GM19351 (cell line): ENCODE data around the gene ANKS3.

Source experiments
- ATAC-seq: cut with Tn5 transposase; IDR thresholded peaks from one replicate; pipeline ENCODE4 v1.9.1; 2021; ENCODE audit warnings: mild to moderate bottlenecking, moderate library complexity; ENCODE audit not compliant: unreplicated experiment

Gene ANKS3

DNA sequence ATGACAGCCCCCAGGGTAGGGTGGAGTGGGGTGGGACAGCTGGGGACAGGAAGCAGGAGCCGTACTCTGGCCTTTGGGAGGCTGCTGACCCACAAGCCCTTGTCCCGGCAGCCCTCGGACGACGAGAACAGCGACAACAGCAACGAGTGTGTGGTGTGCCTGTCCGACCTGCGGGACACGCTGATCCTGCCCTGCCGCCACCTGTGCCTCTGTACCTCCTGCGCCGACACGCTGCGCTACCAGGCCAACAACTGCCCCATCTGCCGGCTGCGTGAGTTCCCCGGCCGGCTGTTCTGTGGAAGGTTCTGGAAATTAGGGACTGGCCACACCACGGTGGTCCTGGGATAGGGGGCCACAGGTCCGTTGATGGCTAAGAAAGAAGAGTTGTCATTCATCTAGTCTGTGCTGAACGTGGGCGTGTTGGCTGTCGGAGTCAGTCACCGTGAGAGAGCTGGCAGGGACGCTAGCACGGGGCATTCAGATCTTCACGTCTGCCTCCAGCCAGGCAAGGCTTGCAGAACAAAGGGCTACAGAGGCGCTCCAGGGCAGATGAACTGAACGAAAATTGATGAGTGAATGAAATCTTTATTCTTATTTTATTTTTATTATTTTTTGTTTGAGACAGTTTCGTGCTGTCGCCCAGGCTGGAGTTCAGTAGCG is 60.6 kb downstream of the ANKS3 start:
- no peak for ATAC-seq

DNA sequence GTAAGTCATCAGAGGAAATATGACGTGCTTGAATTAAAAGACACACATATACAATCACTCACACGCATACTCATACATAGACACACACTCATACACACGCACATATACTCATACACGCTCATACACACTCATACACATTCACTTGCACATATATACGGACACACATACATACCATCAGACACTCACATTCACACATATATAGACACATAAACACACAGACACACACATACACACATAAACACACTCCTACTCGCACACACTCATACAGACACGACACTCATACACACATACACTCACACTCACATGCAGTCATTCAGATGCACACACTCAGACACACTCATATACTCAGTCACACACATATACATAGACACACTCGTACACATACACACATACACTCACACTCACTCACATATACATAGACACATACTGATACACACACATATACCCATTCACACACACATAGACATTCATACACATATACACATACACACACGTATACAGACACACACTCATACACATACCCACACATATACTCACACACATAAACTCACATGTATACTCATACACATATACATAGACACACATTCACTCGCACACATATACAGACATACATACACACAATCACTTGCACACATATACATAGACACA is 65.6 kb downstream of the ANKS3 start:
- ATAC-seq, result no peak

DNA sequence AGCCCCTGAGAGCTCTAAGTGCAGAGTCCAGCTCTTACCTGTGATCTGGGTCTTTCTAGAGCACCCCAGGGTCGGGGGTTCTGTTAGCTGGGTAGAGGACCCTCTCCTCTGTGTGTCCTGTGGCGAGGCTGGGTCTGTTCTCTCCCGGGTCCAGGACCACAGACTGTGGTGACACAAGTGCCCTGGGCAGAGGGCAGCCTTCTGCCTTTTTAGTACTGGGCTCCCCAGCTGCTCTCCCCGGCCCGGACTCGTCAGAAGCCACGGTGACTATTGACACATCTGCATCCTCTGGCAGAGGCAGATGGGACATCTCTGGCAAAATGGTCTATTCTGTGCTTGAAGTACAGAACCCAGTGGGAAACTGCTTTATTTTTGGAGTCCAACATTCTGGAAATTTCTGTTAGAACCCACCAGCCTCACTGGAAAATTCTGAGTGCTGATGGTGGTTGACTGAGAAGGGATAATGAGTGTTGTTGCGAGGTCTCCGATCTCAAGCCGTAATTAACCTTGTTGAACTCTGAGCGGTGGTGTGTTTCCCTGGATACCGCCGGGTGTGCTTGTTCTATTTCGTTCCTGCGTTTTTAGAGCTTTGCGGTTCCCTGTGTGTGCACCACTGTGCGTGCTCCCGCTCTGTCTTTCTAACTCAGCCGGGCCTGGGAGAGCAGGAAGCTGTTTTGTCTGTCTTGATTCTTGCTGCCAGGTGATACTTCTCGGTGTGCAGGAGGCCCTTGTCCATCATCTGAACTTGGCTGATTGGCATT is 66.7 kb downstream of the ANKS3 start:
- no peak for ATAC-seq

DNA sequence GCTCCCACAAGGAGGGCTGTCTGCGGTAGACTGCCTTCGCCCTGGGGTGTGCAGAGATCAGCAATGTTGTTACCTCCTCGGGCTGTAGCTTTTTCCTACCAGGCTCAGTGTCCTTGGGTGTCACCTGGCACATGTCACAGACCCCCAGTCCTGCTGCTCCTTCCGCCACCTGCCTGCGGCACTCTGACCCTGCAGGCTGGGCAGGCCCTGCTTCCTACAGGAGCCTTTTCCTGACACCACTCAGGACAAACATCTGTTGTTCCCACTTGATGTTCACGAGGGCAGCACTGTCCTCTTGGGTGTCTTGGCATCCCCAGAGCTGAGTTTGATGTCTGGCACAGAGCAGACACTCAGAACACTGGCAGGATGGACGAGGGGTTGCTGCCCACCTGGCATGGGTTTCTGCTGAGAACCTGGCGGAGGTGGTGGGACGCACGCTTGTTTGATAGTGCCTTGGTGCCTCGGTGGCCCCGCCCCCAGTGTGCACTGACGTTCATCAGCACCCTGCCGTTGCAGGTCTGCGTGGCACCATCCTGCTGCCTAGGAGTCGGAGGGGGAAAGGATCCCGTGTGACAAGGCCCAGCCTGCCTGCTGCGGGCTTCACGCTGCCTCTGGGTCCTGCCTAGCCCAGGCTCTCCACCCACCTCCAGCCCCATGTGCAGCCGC is 67.4 kb downstream of the ANKS3 start:
- ATAC-seq, result no peak

DNA sequence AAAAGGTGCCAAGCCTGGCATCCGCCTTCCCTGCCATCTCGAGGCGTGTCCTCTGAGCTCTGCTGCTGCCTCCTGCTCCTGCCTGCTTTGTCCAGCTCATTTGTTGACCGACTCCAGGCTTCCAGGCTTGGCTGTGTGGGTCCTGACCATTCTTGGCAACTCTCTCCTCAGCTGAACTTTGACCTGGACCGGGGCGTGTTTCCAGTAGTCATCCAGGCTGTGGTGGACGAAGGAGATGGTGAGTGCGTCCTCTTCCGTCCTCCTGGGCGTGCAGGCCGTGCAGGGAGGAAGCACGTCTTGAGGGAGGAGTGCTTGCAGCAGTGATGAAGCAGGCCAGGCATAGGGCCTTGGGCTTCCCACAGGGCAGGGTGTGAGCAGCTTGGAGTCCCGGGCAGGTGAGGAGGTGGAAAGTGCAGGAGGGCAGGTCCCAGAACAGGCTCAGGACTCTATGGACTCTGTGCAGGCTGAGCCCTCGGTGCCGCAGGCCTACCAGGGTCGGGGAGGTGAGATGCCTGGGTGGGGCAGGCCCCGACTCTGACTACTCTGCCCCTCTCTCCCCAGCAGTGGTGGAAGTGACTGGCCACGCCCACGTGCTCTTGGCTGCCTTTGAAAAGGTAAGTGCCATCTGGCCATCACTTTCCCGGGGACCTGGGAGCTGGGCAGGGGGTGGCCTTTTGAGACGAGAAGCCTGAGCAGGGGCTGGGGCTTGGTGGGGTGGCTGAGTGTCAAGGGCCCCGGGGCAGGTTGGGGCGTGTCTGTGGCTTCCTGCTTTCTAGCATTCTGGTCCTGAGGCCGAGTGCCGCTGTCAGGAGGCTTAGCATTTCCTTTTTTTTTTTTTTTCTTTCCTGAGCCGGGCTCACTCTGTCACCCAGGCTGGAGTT is 69.3 kb downstream of the ANKS3 start:
- no peak for ATAC-seq

DNA sequence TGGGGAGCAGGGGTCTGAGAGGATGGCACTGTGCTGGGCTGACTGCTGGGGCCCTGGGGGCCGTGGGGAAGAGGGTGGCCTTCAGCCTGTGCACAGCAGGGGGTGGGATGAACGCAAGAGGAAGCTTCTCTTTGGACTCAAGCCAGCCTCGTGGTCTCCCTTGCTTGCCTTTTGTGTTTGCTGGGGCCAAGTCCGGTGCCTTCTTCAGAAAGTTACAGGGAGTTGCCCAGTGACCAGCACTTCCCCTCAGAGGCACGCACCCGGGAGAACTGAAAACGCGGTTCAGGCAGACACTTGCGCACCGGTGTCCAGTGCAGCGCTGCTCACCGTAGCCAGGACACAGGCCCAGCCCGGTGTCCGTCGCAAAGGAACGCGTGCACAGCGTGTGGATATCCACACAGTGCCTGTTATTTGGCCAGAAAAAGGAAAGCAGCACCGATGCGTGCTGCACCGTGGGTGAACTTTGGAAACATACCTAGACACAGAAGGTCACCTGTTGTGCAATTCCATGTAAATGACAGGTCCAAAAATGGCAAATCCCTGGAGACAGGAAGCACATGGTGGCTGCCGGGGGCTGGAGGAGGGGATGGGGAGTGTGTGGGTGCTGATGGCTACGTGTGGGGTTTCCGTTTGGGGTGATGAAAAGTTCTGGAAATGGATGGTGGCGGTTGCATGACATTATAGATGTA is 70.2 kb downstream of the ANKS3 start:
- ATAC-seq, result no peak

DNA sequence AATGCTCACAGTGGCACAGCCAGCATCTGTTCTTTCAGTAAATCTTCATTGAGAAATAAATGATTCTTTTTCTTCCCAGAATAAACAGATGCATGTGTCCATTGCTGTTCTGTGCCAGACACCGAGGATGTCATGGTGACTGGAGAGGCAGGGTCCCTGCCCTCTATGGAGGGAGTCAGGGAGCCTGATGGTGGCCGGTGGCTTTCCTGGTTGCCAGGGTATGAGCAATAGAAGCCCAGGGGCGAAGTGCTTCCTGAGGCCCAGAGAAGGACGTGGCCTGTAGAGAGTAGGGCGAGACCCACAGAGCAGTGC is 70.7 kb downstream of the ANKS3 start:
- ATAC-seq, result no peak

DNA sequence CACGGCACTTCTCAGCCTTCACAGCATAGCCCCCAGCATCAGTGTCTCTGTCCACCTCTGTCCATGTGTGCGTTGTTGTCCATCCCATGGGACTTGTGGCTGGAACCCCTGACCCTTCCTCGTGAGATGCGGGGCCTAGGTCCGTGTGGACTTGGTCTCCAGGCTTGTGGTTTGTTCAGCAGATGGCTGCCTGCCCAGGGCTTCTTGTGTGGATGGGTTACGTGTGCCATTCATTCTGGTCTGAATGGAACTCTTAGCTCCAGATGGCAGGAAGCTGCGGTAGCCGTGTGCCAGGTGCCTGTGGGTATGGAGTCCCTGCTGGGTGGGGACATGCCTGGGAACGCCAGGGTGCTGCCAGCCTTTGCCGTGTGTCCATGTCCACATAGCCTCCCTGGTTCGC is 72.4 kb downstream of the ANKS3 start:
- no peak for ATAC-seq

DNA sequence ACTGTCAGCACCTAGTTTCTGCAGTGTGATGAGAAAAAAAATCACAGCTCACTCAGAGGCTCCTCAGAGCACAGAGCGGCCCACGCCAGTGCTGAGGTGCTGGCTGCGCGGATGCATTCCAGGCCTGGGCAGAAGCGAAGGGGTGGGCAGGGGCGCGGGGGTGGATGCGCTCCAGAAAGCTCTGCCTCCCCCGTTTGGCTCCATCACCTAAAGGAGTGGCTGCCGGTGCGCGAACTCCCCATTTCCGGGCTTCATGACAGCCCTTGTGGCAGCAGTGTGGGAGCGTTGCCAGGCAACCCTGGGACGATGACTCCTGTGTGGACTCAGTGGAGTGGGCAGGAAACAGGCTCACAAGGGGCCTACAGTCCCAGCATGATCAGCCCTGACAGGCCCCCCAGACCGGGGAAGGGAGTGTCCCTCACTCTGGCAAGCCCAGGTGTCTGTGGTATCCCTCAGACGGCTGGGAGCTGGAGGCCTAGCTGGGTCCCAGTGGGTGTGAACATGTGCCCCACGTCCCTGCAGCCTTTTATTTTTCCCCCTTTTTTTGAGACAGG is 73.5 kb downstream of the ANKS3 start:
- ATAC-seq, result no peak

DNA sequence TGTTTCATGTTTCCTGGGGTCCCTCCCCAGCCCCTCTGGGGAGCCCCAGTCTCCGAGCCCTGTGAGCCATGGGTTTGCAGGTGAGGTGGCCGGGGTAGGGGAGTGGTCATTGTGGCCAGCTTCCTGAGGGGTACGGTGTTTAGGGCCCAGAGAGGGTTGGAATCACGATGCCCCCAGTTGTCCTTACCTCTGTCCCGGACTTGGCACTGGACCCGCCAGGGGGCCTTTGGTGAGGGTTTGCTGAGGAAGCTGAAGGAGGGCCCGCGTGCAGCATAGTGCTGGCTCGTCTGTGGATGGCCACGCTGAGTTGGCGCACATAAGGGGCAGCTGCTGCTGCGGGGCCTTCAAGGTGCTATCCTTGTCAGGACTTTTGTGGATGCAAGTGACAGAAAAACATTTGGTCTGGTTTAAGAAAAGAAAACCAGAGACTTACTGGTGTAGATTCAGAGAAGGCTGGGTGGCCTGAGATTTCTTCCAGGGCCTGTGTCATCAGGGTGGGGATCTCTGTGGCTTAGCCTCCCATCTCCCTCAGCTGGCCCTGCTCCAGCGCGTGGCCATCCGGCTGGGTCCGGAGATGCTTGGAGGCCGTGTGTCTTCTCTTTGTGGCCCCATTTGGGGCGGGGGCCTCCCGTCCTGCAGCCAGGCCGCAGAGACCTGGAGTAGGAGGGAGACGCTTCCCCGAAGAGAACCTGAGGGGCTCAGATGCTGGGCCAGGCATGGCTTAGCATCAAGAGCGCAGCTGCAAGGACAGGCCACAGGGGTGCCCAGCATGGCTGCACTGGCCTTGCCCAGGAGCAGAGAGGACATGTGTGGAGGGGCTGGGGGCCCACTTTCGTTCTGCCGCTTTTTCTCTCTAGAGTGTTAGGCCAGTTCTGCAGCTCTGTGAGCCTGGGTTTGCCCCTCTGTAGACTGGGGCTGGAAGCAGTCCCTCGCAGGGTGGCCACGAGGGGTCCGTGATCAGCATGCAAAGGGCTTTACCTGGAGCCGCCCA is 74.4 kb downstream of the ANKS3 start:
- no peak for ATAC-seq

DNA sequence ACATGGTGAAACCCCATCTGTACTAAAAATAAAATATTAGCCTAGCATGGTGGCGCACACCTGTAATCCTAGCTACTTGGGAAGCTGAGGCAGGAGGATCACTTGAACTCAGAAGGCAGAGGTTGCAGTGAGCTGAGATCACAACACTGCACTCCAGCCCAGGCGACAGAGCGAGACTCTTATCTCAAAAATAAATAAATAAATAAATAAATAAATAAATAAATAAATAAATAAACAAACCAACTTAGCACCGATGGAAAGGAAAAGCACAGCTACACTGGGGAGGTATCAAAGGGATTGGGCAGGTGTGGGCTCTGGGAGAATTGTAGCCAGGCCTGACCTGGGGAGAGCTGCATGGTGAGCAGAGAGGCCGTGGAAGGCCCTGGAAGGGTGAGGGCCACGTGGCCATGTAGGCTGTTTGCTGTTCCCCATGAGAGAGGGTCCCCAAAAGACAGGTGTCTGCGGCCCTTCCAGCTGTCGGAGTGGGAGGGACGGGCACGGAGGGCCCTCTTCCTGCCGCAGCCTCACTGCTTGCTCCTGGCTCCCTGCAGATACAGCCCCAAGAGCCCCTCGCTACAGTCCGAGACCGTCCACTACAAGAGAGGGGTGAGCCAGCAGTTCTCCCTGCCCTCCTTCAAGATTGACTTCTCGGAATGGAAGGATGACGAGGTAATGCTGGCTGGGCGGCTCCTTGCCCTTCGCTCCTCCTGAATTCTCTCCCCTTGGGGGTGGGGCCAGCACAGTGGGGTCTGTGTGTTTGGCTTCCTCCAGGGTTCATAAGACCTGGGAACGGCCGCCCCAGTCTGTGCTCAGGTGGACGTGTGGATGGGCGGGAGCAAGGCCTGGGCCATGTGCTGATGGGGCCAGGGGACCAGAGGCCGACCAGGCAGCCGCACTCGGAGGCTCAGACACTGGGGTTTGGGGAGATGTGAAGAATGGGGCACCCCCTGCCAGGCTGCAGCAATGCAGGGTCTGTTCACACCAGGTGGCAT is 77.1 kb downstream of the ANKS3 start:
- ATAC-seq, result no peak

DNA sequence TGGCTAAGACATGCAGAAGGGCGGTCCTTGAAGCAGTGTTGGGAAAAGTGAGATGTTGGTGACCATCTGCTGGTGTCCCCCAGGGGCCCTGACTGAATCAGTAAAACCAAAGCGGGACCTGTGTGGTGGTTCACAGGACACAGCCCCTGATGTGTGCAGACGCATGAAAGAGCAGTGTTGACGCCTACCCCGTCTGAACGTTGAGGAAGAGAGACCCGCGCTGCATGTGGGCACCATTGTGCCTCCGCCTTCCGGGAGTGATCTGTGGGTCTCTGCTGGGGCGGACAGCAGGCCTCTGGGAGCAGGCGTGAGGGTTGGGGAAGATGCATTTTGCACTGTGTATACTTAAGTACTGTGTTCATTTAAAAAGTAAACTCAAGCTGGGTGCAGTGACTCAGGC is 77.8 kb downstream of the ANKS3 start:
- no peak for ATAC-seq

DNA sequence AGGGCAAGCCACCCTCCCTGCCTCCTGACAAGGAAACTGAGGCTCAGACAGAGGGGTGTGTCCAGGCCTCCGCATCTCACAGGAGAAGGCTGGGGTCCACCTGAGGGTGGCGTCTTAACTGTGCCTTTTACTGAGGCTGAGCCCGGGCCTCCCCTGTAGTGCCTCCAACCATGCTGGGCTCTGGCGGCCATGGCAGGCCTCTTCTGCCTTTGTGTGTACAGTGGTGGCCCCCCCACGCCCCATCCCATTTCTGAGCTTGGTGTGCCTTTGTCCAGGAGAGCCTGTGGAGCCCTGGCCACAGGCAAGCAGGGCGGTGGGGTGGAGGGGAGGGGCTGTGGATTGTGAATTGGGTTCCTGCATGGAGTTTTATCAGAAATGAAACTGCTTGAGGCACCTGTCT is 78.3 kb downstream of the ANKS3 start:
- no peak for ATAC-seq

DNA sequence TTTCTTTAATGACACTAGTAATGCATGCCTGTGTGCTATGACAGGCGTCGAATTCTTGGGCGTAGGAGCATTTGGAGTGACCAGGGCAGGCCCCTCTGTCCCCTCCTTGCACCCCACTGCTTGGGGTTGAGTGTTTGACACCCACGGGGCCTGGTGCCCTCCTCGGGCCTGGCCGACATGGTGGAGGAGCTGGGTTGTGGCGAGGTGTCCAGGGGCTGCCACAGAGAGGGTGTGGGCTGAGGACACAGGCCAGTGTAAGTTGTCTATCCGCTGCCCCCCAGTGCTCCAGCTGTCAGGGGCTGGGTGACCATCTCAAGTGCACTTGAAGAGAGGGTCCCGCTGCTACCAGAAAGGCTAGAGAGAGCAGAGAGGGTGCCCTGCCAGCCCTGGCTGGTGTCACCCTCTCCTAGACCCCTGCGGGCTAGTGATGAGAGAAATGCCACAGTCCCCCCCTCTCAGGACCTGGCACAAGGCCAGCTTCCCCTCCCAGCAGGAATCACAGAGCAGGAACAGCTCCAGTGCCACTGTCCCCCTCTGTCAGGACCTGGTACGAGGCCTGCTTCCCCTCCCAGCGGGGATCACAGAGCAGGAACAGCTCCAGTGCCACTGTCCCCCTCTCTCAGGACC is 79.0 kb downstream of the ANKS3 start:
- ATAC-seq, result no peak

DNA sequence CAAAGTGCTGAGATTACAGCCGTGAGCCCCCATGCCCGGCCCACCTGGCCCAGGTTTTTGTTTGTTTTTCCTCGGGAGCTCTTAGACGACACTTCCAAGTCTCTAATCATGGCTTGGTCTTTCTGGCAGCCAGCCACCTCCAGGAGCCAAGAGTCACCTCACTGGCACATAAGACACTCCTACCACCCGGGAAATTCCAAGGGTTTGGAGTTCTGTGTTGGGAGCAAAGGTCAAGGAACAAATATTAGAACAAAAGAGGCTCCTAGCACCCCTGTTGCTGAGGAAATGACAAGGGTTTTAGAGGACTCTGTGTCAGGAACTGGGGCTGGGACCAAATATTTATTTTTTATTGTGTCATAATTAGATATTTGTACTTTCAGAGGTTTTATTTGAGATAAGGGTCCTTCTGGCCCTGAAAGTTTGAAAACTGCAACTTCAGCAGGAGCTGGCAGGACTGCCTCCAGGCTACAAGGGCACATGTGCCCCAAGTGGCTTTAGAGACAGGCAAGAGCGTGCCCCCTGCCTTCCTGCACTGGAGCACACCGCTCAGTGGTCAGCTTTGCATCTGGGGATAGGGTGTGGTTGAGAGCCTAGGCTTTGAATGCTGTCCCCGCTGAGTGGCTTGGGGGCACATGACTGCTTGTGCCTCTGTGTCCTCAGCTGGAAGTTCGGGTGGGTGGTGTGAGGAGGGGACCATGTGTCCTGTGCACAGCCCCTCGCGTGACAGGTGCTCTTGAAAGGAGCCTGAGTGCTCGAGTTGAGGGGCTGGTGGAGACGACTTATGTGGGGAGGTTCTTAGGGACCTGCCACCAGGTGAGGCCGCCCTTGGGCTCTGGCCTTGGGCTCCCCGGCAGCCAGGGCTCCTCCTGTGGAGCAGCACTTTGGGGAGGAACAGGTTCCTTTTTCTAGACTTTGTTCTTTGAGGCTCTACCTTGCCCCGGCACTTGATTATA is 79.8 kb downstream of the ANKS3 start:
- ATAC-seq, result no peak

DNA sequence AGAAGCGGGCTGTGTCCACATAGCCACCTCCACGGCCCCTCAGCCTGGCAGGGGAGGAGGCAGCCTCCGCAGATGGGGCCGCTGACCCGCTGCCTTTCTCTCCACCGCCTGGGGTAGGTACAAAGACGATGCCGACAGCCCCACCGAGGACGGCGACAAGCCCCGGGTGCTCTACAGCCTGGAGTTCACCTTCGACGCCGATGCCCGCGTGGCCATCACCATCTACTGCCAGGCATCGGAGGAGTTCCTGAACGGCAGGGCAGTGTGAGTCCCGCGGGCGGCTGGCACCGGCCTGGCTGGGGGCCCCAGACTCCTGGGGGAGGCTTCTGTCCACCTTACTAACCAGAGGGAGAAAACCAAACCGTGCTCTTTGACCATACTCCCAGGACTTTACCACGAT is 81.5 kb downstream of the ANKS3 start:
- no peak for ATAC-seq
